ENCODE data around the gene MYL3. TPM values are rescaled to one million over a fixed set of nuclear protein-coding genes. Genes with fewer than 3 reads are reported as not detected.
A peak's percentile ranks its signal among the peaks of the same experiment; 100 is the strongest.

Gene MYL3
- total and polyA plus RNA-seq, 9 donors = 107 to 640 (median 269) TPM

DNA sequence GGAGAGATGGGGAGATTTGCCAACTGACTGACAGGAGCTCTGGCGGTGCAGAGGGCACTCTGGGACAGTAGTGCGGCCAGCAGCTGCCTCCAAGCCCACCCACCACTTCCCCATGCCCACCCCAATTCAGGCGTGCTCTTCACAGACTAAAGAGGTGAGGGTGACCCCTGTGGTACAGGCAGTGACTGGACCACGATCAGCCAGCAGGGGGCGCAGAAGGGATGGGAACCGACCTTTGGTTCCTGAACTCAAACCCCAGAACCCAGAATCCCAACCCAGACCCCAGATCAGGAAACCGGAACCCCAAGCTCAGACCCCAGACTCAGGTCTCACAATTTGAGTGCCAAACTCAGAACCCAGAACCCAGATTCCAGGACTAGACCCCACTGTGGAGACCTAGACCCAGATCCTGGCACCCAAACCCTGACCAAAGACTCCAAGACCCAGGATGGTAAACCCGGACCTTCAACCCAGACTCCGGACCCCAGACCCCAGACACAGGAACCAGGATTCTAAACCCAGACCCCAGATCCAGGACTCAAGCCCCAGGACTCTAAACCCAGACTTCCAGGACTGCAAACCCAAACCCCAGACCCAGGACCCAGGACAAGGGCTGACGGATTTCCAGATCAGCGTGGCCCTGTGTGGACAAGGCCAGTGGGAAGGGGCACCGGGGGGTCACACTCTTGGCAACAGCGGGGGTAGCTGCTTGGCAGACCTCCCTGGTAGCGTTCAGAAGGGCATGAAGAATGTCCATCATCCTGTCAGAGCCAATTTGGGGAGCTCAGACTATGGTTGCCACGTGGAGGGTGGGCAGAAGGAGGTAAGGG is 3.7 kb upstream of the MYL3 start:
- WGBS (ENCODE audit: insufficient coverage) = 49% methylated on average over 10 of the region's 15 CpGs
- no peaks in the 10 kb centered on the region for H3K9me3 ChIP-seq (replicated peaks; ENCODE audit: control insufficient read depth, low read depth, low read length)
- peaks cover 14% of the 10 kb centered on the region for H3K27me3 ChIP-seq (ENCODE audit: control insufficient read depth, insufficient read depth, low read length)
- no peak overlapping the region for H3K27ac ChIP-seq (ENCODE audit: low read length)
- no peaks in the 10 kb centered on the region for H3K36me3 ChIP-seq (ENCODE audit: control insufficient read depth, insufficient read depth, low read length)
- H3K4me1 ChIP-seq (ENCODE audit: control insufficient read depth, insufficient read depth, low read length) = peaks cover 69% of the 10 kb centered on the region
- no peak overlapping the region for H3K4me3 ChIP-seq (ENCODE audit: low read length)
- peak; percentile 68 for DNase-seq

DNA sequence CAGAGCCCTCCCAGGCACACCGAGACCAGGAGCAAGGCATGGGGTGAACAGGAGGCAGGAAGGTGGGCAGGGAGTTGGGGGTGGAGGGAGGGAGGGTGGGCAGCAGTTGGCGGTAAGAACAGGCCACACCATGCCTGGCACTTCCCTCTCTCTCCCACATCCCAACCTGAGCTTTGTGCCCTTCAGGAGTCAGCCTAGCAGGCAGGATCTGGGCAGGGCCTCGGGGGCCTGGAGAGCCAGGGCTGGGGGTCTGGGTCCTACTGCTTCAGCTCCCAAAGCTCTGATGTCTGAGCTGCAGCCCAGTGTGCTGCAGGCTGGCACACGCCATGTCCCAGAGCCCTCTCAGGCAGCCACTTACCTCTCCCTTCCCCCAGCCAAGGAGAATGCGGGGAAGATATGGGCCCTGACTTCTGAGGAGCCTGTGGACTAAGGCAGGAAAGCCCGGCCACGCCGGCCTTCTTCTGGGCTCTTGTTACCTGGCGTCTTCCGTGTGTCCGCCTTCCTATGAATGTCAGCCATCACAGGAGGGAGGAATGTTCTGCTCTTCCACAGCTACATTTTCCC is 2.9 kb upstream of the MYL3 start:
- no peak overlapping the region for H3K4me3 ChIP-seq (ENCODE audit: low read length)
- no peaks in the 10 kb centered on the region for H3K36me3 ChIP-seq (ENCODE audit: control insufficient read depth, insufficient read depth, low read length)
- H3K27me3 ChIP-seq (ENCODE audit: control insufficient read depth, insufficient read depth, low read length) = peaks cover 6% of the 10 kb centered on the region
- DNase-seq = no peak
- H3K9me3 ChIP-seq (replicated peaks; ENCODE audit: control insufficient read depth, low read depth, low read length) = no peaks in the 10 kb centered on the region
- H3K4me1 ChIP-seq (ENCODE audit: control insufficient read depth, insufficient read depth, low read length) = peaks cover 68% of the 10 kb centered on the region
- 82% methylated on average over 8 of the region's 11 CpGs for WGBS (ENCODE audit: insufficient coverage)
- H3K27ac ChIP-seq (ENCODE audit: low read length) = no peak overlapping the region

- peaks cover 68% of the 10 kb centered on the region for H3K4me1 ChIP-seq (ENCODE audit: control insufficient read depth, insufficient read depth, low read length)
- no peak overlapping the region for H3K27ac ChIP-seq (ENCODE audit: low read length)
Measured at GRCh38 chr3:46865546-46865945, 2.3 kb upstream of the MYL3 start.

GRCh38 chr3:46865031-46865507 is 1.8 kb upstream of the MYL3 start:
- 24% methylated on average over 7 of the region's 12 CpGs for WGBS (ENCODE audit: insufficient coverage)
- Histone ChIP-seq H3K4me3 (ENCODE audit: low read length) (no peak overlapping the region), H3K27me3 (ENCODE audit: control insufficient read depth, insufficient read depth, low read length) (peaks cover 1% of the 10 kb centered on the region), H3K9me3 (replicated peaks; ENCODE audit: control insufficient read depth, low read depth, low read length) (no peaks in the 10 kb centered on the region), H3K4me1 (ENCODE audit: control insufficient read depth, insufficient read depth, low read length) (peaks cover 68% of the 10 kb centered on the region), H3K36me3 (ENCODE audit: control insufficient read depth, insufficient read depth, low read length) (no peaks in the 10 kb centered on the region), H3K27ac (ENCODE audit: low read length) (no peak overlapping the region)
- DNase-seq = no peak

More at GRCh38 chr3:46865546-46865945, 2.3 kb upstream of the MYL3 start:
- WGBS (ENCODE audit: insufficient coverage) = 67% methylated on average over 1 of the region's 2 CpGs
- Histone ChIP-seq H3K27me3 (ENCODE audit: control insufficient read depth, insufficient read depth, low read length) (peaks cover 5% of the 10 kb centered on the region), H3K9me3 (replicated peaks; ENCODE audit: control insufficient read depth, low read depth, low read length) (no peaks in the 10 kb centered on the region), H3K4me3 (ENCODE audit: low read length) (no peak overlapping the region), H3K36me3 (ENCODE audit: control insufficient read depth, insufficient read depth, low read length) (no peaks in the 10 kb centered on the region)
- DNase-seq = no peak

DNA sequence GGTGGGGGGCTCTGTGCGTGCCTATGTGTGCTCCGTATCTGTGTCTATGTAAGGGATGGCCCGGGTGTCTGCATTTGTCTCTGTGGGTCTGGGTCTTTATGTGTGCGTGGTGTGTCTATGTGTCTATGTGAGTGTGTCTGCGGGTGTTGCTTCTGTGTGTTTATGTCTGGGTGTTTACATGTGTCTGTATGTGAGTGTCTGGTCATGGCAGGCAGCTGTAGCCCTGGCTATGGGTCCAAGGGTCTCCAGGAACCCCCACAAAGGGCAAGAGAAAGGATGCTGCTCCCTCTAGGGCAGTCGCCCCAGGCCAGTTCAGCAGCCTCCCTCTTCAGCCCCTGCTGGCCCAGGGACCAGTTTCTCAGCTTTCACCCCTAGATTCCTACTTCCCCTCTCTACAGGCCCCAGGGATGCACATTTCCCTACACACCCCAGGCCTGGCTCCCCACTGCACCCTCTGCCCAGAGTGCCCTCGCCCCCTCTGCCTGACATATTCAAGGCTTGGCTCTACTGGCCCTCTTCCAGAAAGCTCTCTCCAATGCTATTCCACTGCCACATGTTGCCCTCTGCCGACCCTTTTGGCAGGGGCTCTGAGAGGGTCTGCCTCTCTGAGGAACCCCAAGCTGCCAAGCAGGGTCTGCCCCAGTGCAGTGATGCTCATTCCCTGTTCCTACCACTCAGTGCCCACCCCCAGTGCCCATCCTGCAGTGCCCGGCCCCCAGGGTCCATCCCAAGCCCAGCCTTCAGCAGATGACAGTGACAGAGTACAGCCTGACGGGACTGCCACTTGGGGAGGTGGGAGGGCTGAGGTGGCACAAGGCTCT is 1.0 kb upstream of the MYL3 start:
- Histone ChIP-seq H3K27me3 (ENCODE audit: control insufficient read depth, insufficient read depth, low read length) (no peaks in the 10 kb centered on the region), H3K4me1 (ENCODE audit: control insufficient read depth, insufficient read depth, low read length) (peaks cover 68% of the 10 kb centered on the region), H3K9me3 (replicated peaks; ENCODE audit: control insufficient read depth, low read depth, low read length) (no peaks in the 10 kb centered on the region), H3K36me3 (ENCODE audit: control insufficient read depth, insufficient read depth, low read length) (no peaks in the 10 kb centered on the region), H3K27ac (ENCODE audit: low read length) (no peak overlapping the region), H3K4me3 (ENCODE audit: low read length) (no peak overlapping the region)
- WGBS (ENCODE audit: insufficient coverage) = 76% methylated on average over 8 of the region's 10 CpGs
- DNase-seq = no peak

GRCh38 chr3:46862369-46863025 is 747 bp downstream of the MYL3 start:
- Histone ChIP-seq H3K27ac (ENCODE audit: low read length) (peak overlapping the region; percentile 60), H3K4me3 (ENCODE audit: low read length) (peak overlapping the region; percentile 13), H3K4me1 (ENCODE audit: control insufficient read depth, insufficient read depth, low read length) (peaks cover 53% of the 10 kb centered on the region), H3K9me3 (replicated peaks; ENCODE audit: control insufficient read depth, low read depth, low read length) (no peaks in the 10 kb centered on the region), H3K36me3 (ENCODE audit: control insufficient read depth, insufficient read depth, low read length) (no peaks in the 10 kb centered on the region), H3K27me3 (ENCODE audit: control insufficient read depth, insufficient read depth, low read length) (peaks cover 10% of the 10 kb centered on the region)
- no peak for DNase-seq
- 57% methylated on average over 5 of the region's 7 CpGs for WGBS (ENCODE audit: insufficient coverage)

GRCh38 chr3:46861605-46862368 is 1.5 kb downstream of the MYL3 start:
- Histone ChIP-seq H3K27me3 (ENCODE audit: control insufficient read depth, insufficient read depth, low read length) (peaks cover 12% of the 10 kb centered on the region), H3K4me3 (ENCODE audit: low read length) (peak overlapping the region; percentile 13), H3K27ac (ENCODE audit: low read length) (peak overlapping the region; percentile 60), H3K9me3 (replicated peaks; ENCODE audit: control insufficient read depth, low read depth, low read length) (no peaks in the 10 kb centered on the region), H3K4me1 (ENCODE audit: control insufficient read depth, insufficient read depth, low read length) (peaks cover 46% of the 10 kb centered on the region), H3K36me3 (ENCODE audit: control insufficient read depth, insufficient read depth, low read length) (no peaks in the 10 kb centered on the region)
- 88% methylated on average over 5 of the region's 12 CpGs for WGBS (ENCODE audit: insufficient coverage)
- no peak for DNase-seq

DNA sequence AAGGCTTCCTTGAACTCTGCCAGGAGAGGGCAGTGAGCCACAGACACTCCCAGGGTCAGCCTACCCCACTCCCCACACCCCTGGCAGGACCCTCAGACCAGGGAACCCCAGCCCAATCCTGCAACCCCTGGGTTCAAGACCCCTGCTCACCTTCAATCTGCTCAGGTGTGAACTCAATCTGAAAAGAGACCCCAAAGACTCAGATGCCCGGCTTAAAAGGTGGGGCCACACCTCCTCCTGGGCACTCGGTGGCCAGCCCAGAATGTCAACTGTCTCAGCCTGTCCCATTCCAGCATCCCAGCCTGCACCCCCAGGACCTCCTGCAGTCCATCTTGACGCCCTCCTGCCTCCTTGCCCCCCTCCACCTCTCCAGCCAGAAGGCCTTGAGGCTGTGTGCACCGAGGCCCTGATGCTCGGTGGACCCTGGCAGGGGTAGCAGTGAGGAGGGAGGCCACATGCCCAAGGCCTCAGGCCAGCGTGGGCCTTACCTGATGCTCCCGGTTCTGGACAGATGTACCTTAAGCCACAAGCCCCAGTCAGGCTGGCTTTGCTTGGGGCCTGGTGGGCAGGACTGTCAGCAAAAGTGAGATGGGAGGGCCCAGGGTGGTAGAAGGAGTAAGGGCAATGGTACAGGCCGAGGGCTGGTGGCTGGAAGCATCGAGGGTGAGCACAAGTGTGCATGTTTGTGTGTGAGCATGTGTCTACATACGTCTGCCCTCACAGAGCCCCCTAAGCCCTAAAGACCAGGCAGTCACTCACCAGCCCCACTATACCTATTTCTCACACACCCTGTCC is 2.2 kb downstream of the MYL3 start:
- H3K4me3 ChIP-seq (ENCODE audit: low read length) = peak overlapping the region; percentile 4
- WGBS (ENCODE audit: insufficient coverage) = 77% methylated on average over 4 of the region's 10 CpGs
- H3K9me3 ChIP-seq (replicated peaks; ENCODE audit: control insufficient read depth, low read depth, low read length) = no peaks in the 10 kb centered on the region
- no peak overlapping the region for H3K27ac ChIP-seq (ENCODE audit: low read length)
- peaks cover 43% of the 10 kb centered on the region for H3K4me1 ChIP-seq (ENCODE audit: control insufficient read depth, insufficient read depth, low read length)
- H3K36me3 ChIP-seq (ENCODE audit: control insufficient read depth, insufficient read depth, low read length) = no peaks in the 10 kb centered on the region
- no peak for DNase-seq
- peaks cover 14% of the 10 kb centered on the region for H3K27me3 ChIP-seq (ENCODE audit: control insufficient read depth, insufficient read depth, low read length)

All from muscle of leg (tissue), 11 donors.